ENCODE measurements around the gene RLBP1.

Gene RLBP1

DNA sequence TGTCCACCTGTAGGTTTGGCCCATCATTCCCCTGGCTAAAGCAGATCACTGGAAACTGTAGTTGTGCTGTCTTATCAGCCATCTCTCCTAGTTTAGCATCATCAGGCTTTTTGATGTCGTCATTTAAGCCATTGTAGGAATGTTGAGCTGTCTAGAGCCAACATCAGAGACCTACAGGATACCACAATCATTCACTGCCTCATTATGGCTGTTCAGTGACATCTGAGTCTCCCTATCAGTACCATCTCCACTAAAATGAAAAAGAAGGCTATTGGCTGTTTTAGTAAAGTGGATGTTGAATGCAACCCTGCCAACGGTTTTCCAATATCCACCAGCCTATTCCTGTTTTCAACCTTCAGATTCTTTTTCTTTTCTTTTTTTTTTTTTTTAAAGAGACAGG lies 29.2 kb downstream of the RLBP1 start:
- Histone ChIP-seq H3K9ac (ENCODE audit: low read depth, low read length) (no peak overlapping the region), H3K36me3 (ENCODE audit: insufficient read depth, low read depth, low read length) (peaks cover 31% of the 10 kb centered on the region; the same call in 1 of the 2 replicates), H3K4me3 (ENCODE audit: low read length) (no peak overlapping the region), H3K27me3 (ENCODE audit: insufficient read depth, low read length) (no peaks in the 10 kb centered on the region), H3K27ac (ENCODE audit: low read length) (no peak overlapping the region), H3K4me1 (ENCODE audit: insufficient read depth, low read length) (peaks cover 6% of the 10 kb centered on the region), H3K9me3 (ENCODE audit: insufficient read depth, low read depth, low read length) (no peaks in the 10 kb centered on the region)

- Histone ChIP-seq H3K4me3 (ENCODE audit: low read length) (no peak overlapping the region), H3K4me1 (ENCODE audit: insufficient read depth, low read length) (no peaks in the 10 kb centered on the region), H3K9me3 (ENCODE audit: insufficient read depth, low read depth, low read length) (no peaks in the 10 kb centered on the region), H3K27ac (ENCODE audit: low read length) (no peak overlapping the region), H3K9ac (ENCODE audit: low read depth, low read length) (no peak overlapping the region), H3K36me3 (ENCODE audit: insufficient read depth, low read depth, low read length) (peaks cover 27% of the 10 kb centered on the region; the same call in 1 of the 2 replicates), H3K27me3 (ENCODE audit: insufficient read depth, low read length) (no peaks in the 10 kb centered on the region)
Observed at GRCh38 chr15:89187986-89188514, 33.3 kb downstream of the RLBP1 start.

DNA sequence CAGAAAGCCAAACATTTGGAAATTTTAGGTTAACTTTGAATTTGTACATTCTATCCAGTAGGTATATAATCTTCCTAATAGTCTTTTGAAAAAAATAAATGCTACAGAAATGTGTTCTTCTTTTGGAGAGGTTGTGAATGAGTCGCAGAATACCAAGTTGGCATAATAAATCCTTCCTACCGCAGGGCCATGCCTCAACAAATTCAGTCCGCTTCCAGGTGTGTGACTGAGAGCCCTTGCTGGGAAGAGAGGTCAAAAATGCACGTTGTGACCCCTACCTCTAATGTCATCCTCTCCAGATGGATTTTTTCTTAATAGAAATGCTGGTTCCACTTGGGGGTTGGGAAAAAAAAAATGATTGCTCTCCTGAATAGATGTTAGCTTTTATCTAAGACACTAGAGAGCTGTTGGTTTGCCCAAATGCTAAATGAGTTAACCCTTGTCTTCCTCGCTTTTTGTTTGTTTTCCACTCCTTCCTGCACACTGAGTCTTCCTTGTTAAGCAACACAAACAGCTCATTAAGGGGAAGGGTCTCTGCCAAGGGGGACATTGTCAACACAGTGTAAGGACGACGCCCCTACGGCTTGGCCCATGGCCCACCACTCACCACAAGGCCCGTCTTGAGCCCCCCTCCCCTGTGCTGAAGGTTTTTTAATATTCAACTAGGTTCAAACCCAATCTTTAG lies 33.9 kb downstream of the RLBP1 start:
- no peaks in the 10 kb centered on the region for H3K27me3 ChIP-seq (ENCODE audit: insufficient read depth, low read length)
- no peak overlapping the region for H3K4me3 ChIP-seq (ENCODE audit: low read length)
- H3K4me1 ChIP-seq (ENCODE audit: insufficient read depth, low read length), result no peaks in the 10 kb centered on the region
- H3K27ac ChIP-seq (ENCODE audit: low read length), result no peak overlapping the region
- no peaks in the 10 kb centered on the region for H3K9me3 ChIP-seq (ENCODE audit: insufficient read depth, low read depth, low read length)
- peaks cover 22% of the 10 kb centered on the region; the same call in 1 of the 2 replicates for H3K36me3 ChIP-seq (ENCODE audit: insufficient read depth, low read depth, low read length)
- no peak overlapping the region for H3K9ac ChIP-seq (ENCODE audit: low read depth, low read length)

DNA sequence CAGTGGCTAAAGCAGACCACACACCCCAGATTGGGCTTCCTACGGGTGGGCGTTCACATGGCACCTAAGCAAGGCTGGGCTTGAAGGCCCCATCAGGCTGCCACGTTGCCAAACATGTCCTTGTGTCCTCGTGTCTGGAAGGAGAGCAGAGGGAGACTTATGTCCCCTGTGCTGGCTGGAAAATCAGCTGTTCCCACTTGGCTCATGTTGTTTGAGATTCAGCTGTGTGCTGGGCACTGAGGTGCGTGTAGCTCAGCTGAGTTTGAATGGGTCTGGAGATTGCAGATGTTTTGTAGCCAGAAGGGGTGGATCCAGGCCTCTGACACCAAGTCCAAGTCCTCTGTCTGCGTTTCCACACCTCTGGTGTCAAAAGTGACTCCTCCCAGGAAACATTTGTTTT lies 34.6 kb downstream of the RLBP1 start:
- no peak overlapping the region for H3K9ac ChIP-seq (ENCODE audit: low read depth, low read length)
- H3K4me1 ChIP-seq (ENCODE audit: insufficient read depth, low read length), result no peaks in the 10 kb centered on the region
- no peaks in the 10 kb centered on the region for H3K9me3 ChIP-seq (ENCODE audit: insufficient read depth, low read depth, low read length)
- no peaks in the 10 kb centered on the region for H3K27me3 ChIP-seq (ENCODE audit: insufficient read depth, low read length)
- H3K27ac ChIP-seq (ENCODE audit: low read length), result no peak overlapping the region
- H3K36me3 ChIP-seq (ENCODE audit: insufficient read depth, low read depth, low read length), result peaks cover 18% of the 10 kb centered on the region; the same call in 1 of the 2 replicates
- no peak overlapping the region for H3K4me3 ChIP-seq (ENCODE audit: low read length)

- Histone ChIP-seq H3K4me1 (ENCODE audit: insufficient read depth, low read length) (no peaks in the 10 kb centered on the region), H3K27ac (ENCODE audit: low read length) (no peak overlapping the region), H3K27me3 (ENCODE audit: insufficient read depth, low read length) (no peaks in the 10 kb centered on the region), H3K9ac (ENCODE audit: low read depth, low read length) (no peak overlapping the region), H3K9me3 (ENCODE audit: insufficient read depth, low read depth, low read length) (no peaks in the 10 kb centered on the region), H3K4me3 (ENCODE audit: low read length) (no peak overlapping the region), H3K36me3 (ENCODE audit: insufficient read depth, low read depth, low read length) (peaks cover 7% of the 10 kb centered on the region; the same call in 1 of the 2 replicates)
Observed at GRCh38 chr15:89184886-89185526, 36.4 kb downstream of the RLBP1 start.

DNA sequence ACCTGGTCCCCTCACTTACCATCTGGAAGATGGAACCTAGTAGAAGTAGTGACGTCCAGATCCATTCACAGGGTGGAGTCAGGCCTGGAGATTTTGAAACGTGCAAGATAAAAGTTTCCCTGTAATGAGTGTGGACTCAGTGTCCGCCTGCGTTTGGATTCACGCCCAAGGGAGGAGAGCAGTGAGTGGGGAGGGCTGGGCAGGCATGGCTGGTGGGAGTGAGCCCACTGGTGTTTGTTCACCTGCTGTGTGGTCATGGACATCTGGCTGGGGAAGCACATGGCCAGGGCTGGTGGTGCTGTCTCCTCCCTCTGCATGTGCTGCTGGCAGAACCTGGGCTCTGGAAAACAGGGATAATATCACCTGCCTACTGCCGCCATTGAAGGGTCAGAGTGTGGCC lies 37.0 kb downstream of the RLBP1 start:
- Histone ChIP-seq H3K27me3 (ENCODE audit: insufficient read depth, low read length) (no peaks in the 10 kb centered on the region), H3K4me1 (ENCODE audit: insufficient read depth, low read length) (no peaks in the 10 kb centered on the region), H3K27ac (ENCODE audit: low read length) (no peak overlapping the region), H3K4me3 (ENCODE audit: low read length) (no peak overlapping the region), H3K9me3 (ENCODE audit: insufficient read depth, low read depth, low read length) (no peaks in the 10 kb centered on the region), H3K9ac (ENCODE audit: low read depth, low read length) (no peak overlapping the region), H3K36me3 (ENCODE audit: insufficient read depth, low read depth, low read length) (peaks cover 7% of the 10 kb centered on the region; the same call in 1 of the 2 replicates)

GRCh38 chr15:89179966-89180875 lies 41.2 kb downstream of the RLBP1 start:
- H3K4me1 ChIP-seq (ENCODE audit: insufficient read depth, low read length), result no peaks in the 10 kb centered on the region
- no peaks in the 10 kb centered on the region for H3K36me3 ChIP-seq (ENCODE audit: insufficient read depth, low read depth, low read length)
- no peak overlapping the region for H3K4me3 ChIP-seq (ENCODE audit: low read length)
- no peaks in the 10 kb centered on the region for H3K27me3 ChIP-seq (ENCODE audit: insufficient read depth, low read length)
- no peak overlapping the region for H3K27ac ChIP-seq (ENCODE audit: low read length)
- H3K9me3 ChIP-seq (ENCODE audit: insufficient read depth, low read depth, low read length), result no peaks in the 10 kb centered on the region
- no peak overlapping the region for H3K9ac ChIP-seq (ENCODE audit: low read depth, low read length)

- H3K9me3 ChIP-seq (ENCODE audit: insufficient read depth, low read depth, low read length), result no peaks in the 10 kb centered on the region
- H3K27ac ChIP-seq (ENCODE audit: low read length), result no peak overlapping the region
- H3K4me3 ChIP-seq (ENCODE audit: low read length), result no peak overlapping the region
- H3K4me1 ChIP-seq (ENCODE audit: insufficient read depth, low read length), result no peaks in the 10 kb centered on the region
- H3K36me3 ChIP-seq (ENCODE audit: insufficient read depth, low read depth, low read length), result no peaks in the 10 kb centered on the region
- H3K27me3 ChIP-seq (ENCODE audit: insufficient read depth, low read length), result no peaks in the 10 kb centered on the region
- no peak overlapping the region for H3K9ac ChIP-seq (ENCODE audit: low read depth, low read length)
Observed at GRCh38 chr15:89178307-89178977, 42.9 kb downstream of the RLBP1 start.

DNA sequence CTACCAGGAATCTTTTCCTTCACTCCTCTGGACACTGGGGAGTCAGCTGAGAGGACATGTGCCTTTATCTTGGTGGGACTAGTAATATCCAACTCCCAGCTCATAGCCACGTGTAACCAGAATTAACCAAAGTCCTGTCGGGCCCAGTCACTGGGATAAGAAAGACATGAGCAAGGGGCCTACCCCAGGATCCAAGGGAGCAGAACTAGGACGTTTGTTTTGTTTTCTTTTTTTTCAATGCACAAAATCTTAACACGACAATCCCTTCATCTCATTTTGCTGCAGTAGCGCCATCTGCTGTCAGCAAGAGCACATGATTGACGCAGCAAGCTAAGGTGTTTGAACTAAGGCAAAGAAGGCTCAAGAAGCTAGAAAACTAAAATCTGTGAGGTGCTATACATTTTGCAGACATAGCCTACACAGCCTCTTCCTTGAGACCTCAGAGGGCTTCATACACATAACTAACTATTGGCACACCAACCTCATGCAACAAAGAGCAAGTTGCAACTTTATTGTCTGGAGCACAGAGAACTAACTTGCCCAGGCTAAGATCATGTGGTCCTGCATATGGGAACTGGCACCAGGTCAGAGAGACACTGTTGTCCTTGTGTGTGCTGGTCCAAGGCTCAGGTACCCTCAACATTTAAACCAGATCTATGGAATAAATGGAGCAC lies 43.6 kb downstream of the RLBP1 start:
- Histone ChIP-seq H3K27me3 (ENCODE audit: insufficient read depth, low read length) (no peaks in the 10 kb centered on the region), H3K4me1 (ENCODE audit: insufficient read depth, low read length) (no peaks in the 10 kb centered on the region), H3K9me3 (ENCODE audit: insufficient read depth, low read depth, low read length) (no peaks in the 10 kb centered on the region), H3K4me3 (ENCODE audit: low read length) (no peak overlapping the region), H3K36me3 (ENCODE audit: insufficient read depth, low read depth, low read length) (no peaks in the 10 kb centered on the region), H3K27ac (ENCODE audit: low read length) (no peak overlapping the region), H3K9ac (ENCODE audit: low read depth, low read length) (no peak overlapping the region)

- no peak overlapping the region for H3K27ac ChIP-seq (ENCODE audit: low read length)
- no peak overlapping the region for H3K4me3 ChIP-seq (ENCODE audit: low read length)
- no peaks in the 10 kb centered on the region for H3K27me3 ChIP-seq (ENCODE audit: insufficient read depth, low read length)
- no peak overlapping the region for H3K9ac ChIP-seq (ENCODE audit: low read depth, low read length)
- no peaks in the 10 kb centered on the region for H3K4me1 ChIP-seq (ENCODE audit: insufficient read depth, low read length)
- no peaks in the 10 kb centered on the region for H3K36me3 ChIP-seq (ENCODE audit: insufficient read depth, low read depth, low read length)
- no peaks in the 10 kb centered on the region for H3K9me3 ChIP-seq (ENCODE audit: insufficient read depth, low read depth, low read length)
Observed at GRCh38 chr15:89177116-89177515, 44.3 kb downstream of the RLBP1 start.

Measured in iPS-20b (cell line).